ENCODE measurements around the gene GATA2.

DNA sequence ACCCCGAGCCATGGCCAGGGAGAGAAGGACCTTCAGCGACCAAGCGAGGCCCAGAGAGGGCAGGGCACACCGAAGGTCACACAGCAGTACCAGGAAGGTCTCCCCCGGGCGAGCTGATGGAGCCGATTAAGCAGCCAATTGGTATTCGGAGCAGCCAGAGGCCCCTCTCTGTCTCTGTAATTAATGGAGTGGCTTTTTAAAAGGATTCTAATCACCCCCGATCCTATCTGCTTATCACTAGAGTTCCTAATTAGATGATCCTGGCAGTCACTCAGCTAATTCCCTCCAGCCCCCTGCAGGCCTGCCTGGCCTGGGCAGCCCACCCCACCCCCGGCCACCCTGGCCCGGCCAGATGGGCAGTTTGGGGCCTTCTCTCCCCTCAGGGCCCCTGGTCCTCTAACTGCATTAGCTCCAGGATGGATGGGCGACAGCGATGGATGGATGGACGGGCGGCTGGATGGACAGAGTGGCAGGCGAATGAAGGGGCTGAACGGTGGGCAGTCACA is 24.7 kb downstream of the GATA2 start:
- TF ChIP-seq CTCF (IDR thresholded peaks at IDR 0.05) (no peak), POLR2AphosphoS5 (IDR thresholded peaks at IDR 0.05) (no peak)

Measured in prostate gland (tissue), 2 donors.